Left lung (tissue), 10 donors: ENCODE data around the gene SWAP70. TPM values are rescaled to one million over a fixed set of nuclear protein-coding genes. Genes with fewer than 3 reads are reported as not detected.

Experiments
- ATAC-seq: fragments of 200-7000 bp; cut with Tn5 transposase; one replicate; pipeline ENCODE4 v1.9.1; 2020; ENCODE audit warnings: moderate library complexity
- DNase-seq, 4 donors: peaks; one replicate each; pipeline ENCODE4 v3.0.0-alpha.2; 2013 to 2020
- H3K27ac ChIP-seq, 2 donors: fragments of 200-600 bp; sonication (generic) in 1 of 2; one replicate each; pipeline versions ENCODE4 v1.5.0 to v1.8.0; 2020 to 2021
- H3K27me3 ChIP-seq, 2 donors: fragments of 200-600 bp; sonication (generic) in 1 of 2; one replicate each; pipeline versions ENCODE4 v1.5.0 to v1.8.0; 2020 to 2021
- H3K36me3 ChIP-seq, 2 donors: fragments of 200-600 bp; sonication (generic) in 1 of 2; one replicate each; pipeline versions ENCODE4 v1.5.0 to v1.8.0; 2020 to 2021
- H3K4me1 ChIP-seq, 2 donors: fragments of 200-600 bp; one replicate each; pipeline ENCODE4 v1.8.0; 2021
- H3K4me3 ChIP-seq, 2 donors: fragments of 200-600 bp; sonication (generic) in 1 of 2; one replicate each; pipeline versions ENCODE4 v1.5.0 to v1.8.0; 2020 to 2021; ENCODE audit warnings: mild to moderate bottlenecking in 1 of 2
- H3K9me3 ChIP-seq, 2 donors: fragments of 200-600 bp; sonication (generic) in 1 of 2; one replicate each; pipeline versions ENCODE4 v1.5.0 to v1.8.0; 2020 to 2021
- CTCF ChIP-seq, 2 donors: fragments of 200-600 bp; sonication (generic) in 1 of 2; IDR thresholded peaks; one replicate each; pipeline versions ENCODE4 v1.5.0 to v1.8.0; 2021; ENCODE audit warnings: antibody characterized with exemption in 2 of 2
- intact Hi-C, 2 donors: fragments of 100-400 bp; cut with DNase I; formaldehyde crosslinking; loops; one replicate each; pipeline versions ENCODE4 v1.11.2 to v1.14.2; 2022
- polyA plus RNA-seq, 6 donors: library from polyadenylated mRNA; unstranded; fragments of 120-200 nt; gene quantifications; one replicate each; pipeline ENCODE4 v1.2.1, GENCODE V29; 2013; ENCODE audit not compliant: insufficient read length in 6 of 6
- total RNA-seq, 2 donors: library from RNA; stranded (reverse); fragmentation: NEBNext Ultra II Directional; extraction: Animal tissue kit (Norgen Biotek cat#: 25700); gene quantifications; one replicate each; pipeline ENCODE4 v1.2.1, GENCODE V29; 2021
- donor health status: DM: no; HTN: yes; CAD: no.
- donor health status: DM: no; HTN: no; CAD: no.

SWAP70 gene
- total and polyA plus RNA-seq, 8 donors: 20.5 to 50.8 (median 26.1) TPM

GRCh38 chr11:9645881-9646280 is 18.0 kb upstream of the SWAP70 start:
- H3K27ac ChIP-seq: no peak overlapping the region
- DNase-seq: no peak
- no peaks in the 10 kb centered on the region for H3K27me3 ChIP-seq
- H3K36me3 ChIP-seq: no peaks in the 10 kb centered on the region
- no peak for TF ChIP-seq CTCF (IDR thresholded peaks at IDR 0.05)
- H3K4me3 ChIP-seq: no peak overlapping the region
- ATAC-seq: no peak
- intact Hi-C loops: no loop called here
- peaks cover 0 to 7% of the 10 kb centered on the region in 2 donors for H3K9me3 ChIP-seq
- peaks cover 0 to 13% of the 10 kb centered on the region in 2 donors for H3K4me1 ChIP-seq

- no peak overlapping the region for H3K27ac ChIP-seq
- H3K36me3 ChIP-seq: no peaks in the 10 kb centered on the region
- H3K4me3 ChIP-seq: no peak overlapping the region
- peaks cover 0 to 13% of the 10 kb centered on the region in 2 donors for H3K4me1 ChIP-seq
- H3K9me3 ChIP-seq: peaks cover 0 to 7% of the 10 kb centered on the region in 2 donors
- intact Hi-C loops: no loop called here
- ATAC-seq: no peak
- no peak for DNase-seq
- H3K27me3 ChIP-seq: no peaks in the 10 kb centered on the region
- no peak for TF ChIP-seq CTCF (IDR thresholded peaks at IDR 0.05)
Observed at GRCh38 chr11:9646324-9646723, 17.6 kb upstream of the SWAP70 start.

- no peaks in the 10 kb centered on the region for H3K27me3 ChIP-seq
- intact Hi-C loops: no loop called here
- no peak overlapping the region for H3K27ac ChIP-seq
Observed at GRCh38 chr11:9651481-9651880, 12.4 kb upstream of the SWAP70 start.

GRCh38 chr11:9651899-9652748 is 11.8 kb upstream of the SWAP70 start:
- Histone ChIP-seq H3K36me3 (no peaks in the 10 kb centered on the region), H3K9me3 (peaks cover 0 to 7% of the 10 kb centered on the region in 2 donors), H3K4me3 (no peak overlapping the region), H3K27me3 (no peaks in the 10 kb centered on the region), H3K4me1 (peaks cover 0 to 5% of the 10 kb centered on the region in 2 donors), H3K27ac (peak overlapping the region in 1 of 2 donors; percentile 1)
- ATAC-seq: no peak
- TF ChIP-seq CTCF (IDR thresholded peaks at IDR 0.05): no peak
- no peak for DNase-seq
- intact Hi-C loops: no loop called here

More at GRCh38 chr11:9651481-9651880, 12.4 kb upstream of the SWAP70 start:
- ATAC-seq: no peak
- Histone ChIP-seq H3K9me3 (peaks cover 0 to 7% of the 10 kb centered on the region in 2 donors), H3K36me3 (no peaks in the 10 kb centered on the region), H3K4me1 (peaks cover 0 to 5% of the 10 kb centered on the region in 2 donors), H3K4me3 (no peak overlapping the region)
- TF ChIP-seq CTCF (IDR thresholded peaks at IDR 0.05): no peak
- no peak for DNase-seq

GRCh38 chr11:9653871-9654270 is 10.0 kb upstream of the SWAP70 start:
- Histone ChIP-seq H3K36me3 (no peaks in the 10 kb centered on the region), H3K9me3 (no peaks in the 10 kb centered on the region), H3K4me3 (no peak overlapping the region), H3K4me1 (peaks cover 0 to 5% of the 10 kb centered on the region in 2 donors), H3K27ac (no peak overlapping the region), H3K27me3 (no peaks in the 10 kb centered on the region)
- DNase-seq: no peak
- no peak for TF ChIP-seq CTCF (IDR thresholded peaks at IDR 0.05)
- intact Hi-C loops: no loop called here
- no peak for ATAC-seq
